Measurements from ENCODE around the gene PDE6B.

DNA sequence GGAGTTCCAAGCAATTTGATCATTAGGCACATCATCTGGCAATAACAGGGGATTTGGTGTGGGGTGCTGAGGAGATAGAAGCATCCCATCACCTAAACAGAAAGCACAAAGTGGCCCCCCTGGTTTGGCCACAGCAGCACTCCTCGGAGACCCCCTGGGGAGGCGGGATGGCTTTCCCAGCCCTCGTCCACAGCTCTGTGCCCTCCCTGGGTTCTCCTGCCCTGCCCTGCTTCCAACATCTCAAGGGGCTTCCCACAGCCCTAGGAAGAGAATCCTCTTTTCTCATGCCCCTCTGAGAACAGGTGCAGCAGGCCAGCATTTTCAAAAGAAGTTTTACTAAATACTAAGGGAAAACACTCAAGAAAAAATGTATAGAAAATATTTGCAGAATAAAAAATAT, 35.9 kb downstream of the PDE6B start:
- TF ChIP-seq, protein P1, sequence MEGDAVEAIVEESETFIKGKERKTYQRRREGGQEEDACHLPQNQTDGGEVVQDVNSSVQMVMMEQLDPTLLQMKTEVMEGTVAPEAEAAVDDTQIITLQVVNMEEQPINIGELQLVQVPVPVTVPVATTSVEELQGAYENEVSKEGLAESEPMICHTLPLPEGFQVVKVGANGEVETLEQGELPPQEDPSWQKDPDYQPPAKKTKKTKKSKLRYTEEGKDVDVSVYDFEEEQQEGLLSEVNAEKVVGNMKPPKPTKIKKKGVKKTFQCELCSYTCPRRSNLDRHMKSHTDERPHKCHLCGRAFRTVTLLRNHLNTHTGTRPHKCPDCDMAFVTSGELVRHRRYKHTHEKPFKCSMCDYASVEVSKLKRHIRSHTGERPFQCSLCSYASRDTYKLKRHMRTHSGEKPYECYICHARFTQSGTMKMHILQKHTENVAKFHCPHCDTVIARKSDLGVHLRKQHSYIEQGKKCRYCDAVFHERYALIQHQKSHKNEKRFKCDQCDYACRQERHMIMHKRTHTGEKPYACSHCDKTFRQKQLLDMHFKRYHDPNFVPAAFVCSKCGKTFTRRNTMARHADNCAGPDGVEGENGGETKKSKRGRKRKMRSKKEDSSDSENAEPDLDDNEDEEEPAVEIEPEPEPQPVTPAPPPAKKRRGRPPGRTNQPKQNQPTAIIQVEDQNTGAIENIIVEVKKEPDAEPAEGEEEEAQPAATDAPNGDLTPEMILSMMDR (optimal IDR thresholded peaks at IDR 0.05 in 1 of 3, IDR thresholded peaks at IDR 0.05 in 1 of 3, conservative IDR thresholded peaks at IDR 0.05 in 1 of 3; ENCODE audit: extremely low read depth in 1 of 3, insufficient read depth in 2 of 3, low read length in 3 of 3) = no peak
- no peak for TF ChIP-seq EZH2 (IDR thresholded peaks at IDR 0.05; ENCODE audit: low read length)

All from keratinocyte (primary cell).